GM15510 (cell line): ENCODE results near the gene ZNF566.

Source experiments
- POLR2A ChIP-seq: IDR thresholded peaks from 3 replicates; pipeline ENCODE4 v1.6.1; 2011; ENCODE audit warnings: borderline replicate concordance; ENCODE audit not compliant: insufficient read length; ENCODE audit errors: extremely low read depth

Gene ZNF566

DNA sequence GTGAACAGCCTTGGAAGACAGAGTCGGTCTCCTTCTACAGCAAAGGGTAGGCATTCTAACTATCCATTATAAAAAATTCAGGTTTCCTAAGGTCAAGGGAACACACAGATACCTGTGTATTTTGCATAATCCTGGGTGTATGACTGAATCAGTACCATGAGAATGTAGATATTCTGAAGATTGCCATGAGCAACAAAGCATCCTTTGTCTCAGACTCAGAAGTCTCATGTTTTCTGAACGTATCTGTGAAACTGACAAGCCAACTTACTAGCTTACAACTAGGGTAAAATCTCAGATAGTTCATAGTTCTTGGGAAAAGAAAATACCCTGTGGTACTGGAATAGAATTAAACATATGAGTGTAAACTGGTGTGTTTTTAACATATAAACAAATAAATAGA lies 6.5 kb downstream of the ZNF566 start:
- no peak for TF ChIP-seq POLR2A

DNA sequence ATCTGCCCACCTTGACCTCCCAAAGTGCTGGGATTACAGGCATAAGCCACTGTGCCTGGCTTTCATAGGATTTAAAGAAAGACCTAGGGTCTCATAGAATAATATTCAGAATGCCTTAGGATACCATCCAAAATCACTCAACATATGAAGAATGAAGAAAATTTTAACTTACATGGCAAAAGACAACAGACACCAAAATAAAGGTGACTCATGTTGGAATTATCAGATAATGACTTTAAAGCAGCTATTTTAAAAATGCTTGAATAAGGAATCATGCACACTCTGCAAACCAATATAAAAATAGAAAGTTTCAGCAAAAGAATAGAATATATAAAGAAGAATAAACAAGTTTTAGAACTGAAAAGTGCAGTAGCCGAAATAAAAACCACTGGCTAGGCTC lies 29.3 kb downstream of the ZNF566 start:
- no peak for TF ChIP-seq POLR2A

DNA sequence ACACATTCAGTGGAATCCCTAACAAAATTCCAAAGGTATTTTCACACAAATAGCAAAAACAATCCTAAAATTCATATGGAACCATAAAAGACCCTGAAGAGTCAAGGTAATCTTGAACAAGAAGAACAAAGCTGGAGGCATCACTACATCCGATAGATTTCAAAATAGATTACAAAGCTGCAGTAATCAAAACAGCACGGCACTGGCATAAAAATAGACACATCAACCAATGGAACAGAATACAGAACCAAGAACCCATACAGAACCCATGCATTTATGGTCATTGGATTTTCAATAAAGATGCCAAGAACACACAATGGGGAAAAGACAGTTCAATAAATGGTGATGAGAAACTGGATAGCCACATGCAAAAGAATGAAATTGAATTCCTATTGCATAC lies 32.5 kb downstream of the ZNF566 start:
- TF ChIP-seq POLR2A, result no peak

GRCh38 chr19:36449059-36449670 lies 40.2 kb downstream of the ZNF566 start:
- no peak for TF ChIP-seq POLR2A

DNA sequence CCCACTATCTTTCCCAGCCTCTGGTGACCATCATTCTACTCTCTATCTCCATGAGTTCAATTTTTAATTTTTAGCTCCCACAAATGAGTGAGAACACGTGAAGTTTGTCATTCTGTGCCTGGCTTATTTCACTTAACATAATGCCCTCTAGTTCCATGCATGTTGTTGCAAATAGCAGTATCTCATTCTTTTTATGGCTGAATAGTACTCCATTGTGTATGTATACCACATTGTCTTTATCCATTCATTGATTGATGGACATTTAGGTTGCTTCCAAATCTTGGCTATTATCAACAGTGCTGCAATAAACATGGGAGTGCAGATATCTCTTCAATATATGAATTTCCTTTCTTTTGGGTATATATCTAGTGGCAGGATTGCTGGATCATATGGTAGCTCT lies 48.0 kb downstream of the ZNF566 start:
- no peak for TF ChIP-seq POLR2A

DNA sequence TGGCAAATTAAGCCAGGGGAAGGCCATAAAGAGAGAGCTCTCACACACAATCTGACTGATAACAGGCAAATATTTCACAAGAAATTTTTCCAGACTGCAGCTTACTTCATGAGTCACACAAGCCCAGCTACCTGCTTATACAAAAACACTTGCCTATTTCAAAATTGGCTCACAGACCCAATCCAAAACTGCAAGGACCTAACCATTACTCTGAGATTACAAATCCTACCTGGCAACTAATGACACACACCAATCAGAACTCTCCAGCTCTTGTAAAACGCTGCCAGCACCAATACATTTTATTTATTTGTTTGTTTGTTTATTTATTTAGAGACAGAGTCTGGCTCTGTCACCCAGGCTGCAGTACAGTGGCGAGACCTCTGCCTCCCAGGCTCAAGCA lies 52.8 kb downstream of the ZNF566 start:
- TF ChIP-seq POLR2A, result no peak

- TF ChIP-seq POLR2A, result no peak
Measured at GRCh38 chr19:36423925-36424324, 65.4 kb downstream of the ZNF566 start.

- TF ChIP-seq POLR2A, result no peak
Measured at GRCh38 chr19:36421749-36422481, 67.4 kb downstream of the ZNF566 start.

DNA sequence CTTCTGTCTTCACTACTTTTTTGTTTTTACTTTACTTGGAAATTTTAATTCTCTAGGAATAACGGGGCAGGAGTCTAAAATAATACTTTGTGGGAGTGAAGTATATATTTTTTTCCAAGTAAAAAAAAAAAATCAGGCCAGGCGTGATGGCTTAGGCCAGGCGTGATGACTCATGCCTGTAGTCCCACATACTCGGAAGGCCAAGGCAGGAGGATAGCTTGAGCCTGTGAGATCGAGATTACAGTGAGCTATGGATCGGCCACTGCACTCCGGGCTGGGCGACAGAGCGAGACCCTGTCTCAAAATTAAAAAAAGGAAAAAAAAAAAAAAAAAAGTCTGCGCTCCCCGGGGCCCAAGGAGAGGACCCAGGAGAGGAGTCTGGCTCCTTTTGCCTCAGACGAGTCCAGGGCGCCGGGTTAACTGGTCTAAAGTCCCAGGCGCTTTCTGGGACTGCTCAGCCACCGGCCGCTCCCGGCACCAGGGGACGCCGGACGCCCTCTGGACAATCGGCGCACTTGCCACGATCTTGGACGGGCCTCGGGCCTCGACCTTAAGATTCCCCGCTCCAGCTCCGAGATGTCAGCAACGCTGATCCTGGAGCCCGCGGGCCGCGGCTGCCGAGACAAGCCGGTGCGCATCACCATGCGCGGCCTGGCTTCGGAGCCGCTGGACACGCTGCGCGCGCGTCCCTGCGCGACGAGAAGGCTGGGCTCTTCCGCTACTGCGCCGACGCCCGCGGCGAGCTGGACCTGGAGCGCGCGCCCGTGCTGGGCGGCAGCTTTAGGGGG lies 68.2 kb downstream of the ZNF566 start:
- TF ChIP-seq POLR2A, result no peak

DNA sequence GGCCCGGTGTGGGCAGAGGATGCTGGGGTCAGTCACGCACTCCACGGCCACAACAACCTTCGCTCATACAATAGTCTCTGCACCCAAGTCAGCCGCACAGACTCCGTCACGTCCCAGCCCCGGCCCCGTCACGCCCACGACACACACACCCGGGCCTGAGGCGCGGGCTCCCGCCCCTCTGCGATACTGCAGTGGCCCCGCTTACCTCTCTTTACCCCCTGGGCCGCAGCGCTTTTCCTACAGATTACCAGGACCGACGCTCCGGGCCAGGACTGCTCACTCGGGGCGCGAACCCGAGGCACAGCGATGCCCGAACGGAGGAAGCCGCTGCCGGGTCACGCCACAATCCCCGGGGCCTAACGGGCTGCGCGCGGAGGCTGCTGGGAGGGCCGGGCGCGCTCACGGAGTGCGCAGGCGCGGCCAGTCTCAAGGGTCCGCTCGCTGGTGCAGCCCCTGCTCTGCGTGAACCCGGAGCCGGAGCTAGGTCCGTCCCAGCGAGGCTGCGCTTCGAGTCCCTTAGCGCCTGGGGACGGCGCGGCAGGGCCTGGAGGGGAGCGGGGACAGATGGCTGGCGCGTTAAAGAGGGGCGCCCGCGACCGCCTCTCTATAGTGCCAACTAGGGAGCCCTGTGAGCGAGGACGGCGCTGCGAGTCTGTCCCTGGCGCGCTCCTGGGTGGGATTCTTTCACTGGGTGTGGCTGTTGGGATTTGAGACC lies 70.9 kb downstream of the ZNF566 start, which contains the start of gene ZFP82:
Gene ZFP82 (minus strand): TSS at position 358 of the 715 bp plus-strand sequence. CDS start 8,855 bp downstream, outside the sequence.
- TF ChIP-seq POLR2A, result peak; percentile 73

- TF ChIP-seq POLR2A, result no peak
Measured at GRCh38 chr19:36417752-36418286, 71.5 kb downstream of the ZNF566 start.

DNA sequence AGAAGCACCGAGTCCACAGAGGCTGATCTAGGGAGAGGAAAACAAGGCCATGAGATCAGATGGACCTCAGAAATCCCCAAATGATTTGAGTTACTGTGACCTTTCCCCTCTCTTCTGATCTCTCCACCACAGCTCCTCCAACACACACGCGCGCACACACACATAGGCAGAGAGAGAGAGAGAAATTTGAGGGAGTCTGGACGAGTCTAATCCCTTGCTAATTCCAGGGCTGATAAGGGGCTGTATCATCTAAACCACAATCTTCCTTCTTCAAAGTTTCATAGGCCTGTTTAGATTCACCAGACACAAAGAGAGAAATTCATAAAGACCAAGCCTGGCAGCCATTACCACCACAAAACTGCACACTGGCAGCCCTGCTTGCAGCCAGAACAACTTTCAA lies 79.5 kb downstream of the ZNF566 start:
- TF ChIP-seq POLR2A, result no peak

GRCh38 chr19:36408101-36408500 lies 81.3 kb downstream of the ZNF566 start:
- TF ChIP-seq POLR2A, result no peak

DNA sequence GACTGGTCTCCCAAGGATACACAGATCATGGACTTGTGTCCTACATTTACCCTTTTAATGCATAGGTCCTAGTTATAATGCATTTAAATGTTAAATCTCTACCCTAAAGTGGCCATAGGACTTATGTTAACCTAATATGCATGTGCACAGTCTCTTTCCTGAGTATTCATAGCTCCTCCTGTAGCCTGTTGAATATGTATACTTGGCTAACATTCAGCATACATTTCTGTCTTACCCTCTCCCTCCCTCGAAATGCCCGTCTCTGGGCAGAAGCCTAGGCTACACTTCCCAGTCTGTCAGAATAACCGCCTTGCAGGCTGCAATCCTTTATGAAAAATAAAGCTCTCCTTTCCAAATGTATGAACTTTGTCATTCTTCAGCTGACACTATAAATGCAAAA lies 84.9 kb downstream of the ZNF566 start:
- TF ChIP-seq POLR2A, result no peak
